ENCODE results near the gene EIF3L.

The EIF3L gene

DNA sequence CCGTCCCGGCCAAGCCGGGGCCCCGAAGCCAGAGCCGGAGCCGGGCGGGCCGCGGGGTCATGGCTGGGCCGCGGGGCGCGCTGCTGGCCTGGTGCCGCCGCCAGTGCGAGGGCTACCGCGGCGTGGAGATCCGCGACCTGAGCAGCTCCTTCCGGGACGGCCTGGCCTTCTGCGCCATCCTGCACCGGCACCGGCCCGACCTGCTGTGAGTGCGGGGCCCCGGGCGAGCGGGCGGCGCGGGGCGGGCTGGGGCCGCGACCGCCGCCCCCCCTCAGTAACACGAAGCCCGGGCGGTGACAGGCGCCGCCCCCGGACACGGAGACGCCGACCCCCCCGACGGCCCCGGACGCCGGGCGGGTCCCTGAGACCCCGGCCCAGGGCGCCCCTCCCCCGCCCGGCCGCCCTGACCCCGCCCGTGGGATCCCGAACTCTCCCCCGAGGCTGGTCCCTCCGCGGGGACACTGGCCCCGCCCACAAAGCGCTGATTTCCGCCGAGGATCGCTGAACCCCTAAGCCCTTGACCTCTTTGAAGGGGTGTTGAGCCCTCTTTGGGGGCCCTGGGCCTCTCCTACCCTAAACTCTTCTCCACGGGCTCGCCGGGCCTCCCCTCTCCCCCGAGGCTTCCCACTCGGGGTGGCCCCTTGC is 57.3 kb downstream of the EIF3L start:
- no peak for DNase-seq

DNA sequence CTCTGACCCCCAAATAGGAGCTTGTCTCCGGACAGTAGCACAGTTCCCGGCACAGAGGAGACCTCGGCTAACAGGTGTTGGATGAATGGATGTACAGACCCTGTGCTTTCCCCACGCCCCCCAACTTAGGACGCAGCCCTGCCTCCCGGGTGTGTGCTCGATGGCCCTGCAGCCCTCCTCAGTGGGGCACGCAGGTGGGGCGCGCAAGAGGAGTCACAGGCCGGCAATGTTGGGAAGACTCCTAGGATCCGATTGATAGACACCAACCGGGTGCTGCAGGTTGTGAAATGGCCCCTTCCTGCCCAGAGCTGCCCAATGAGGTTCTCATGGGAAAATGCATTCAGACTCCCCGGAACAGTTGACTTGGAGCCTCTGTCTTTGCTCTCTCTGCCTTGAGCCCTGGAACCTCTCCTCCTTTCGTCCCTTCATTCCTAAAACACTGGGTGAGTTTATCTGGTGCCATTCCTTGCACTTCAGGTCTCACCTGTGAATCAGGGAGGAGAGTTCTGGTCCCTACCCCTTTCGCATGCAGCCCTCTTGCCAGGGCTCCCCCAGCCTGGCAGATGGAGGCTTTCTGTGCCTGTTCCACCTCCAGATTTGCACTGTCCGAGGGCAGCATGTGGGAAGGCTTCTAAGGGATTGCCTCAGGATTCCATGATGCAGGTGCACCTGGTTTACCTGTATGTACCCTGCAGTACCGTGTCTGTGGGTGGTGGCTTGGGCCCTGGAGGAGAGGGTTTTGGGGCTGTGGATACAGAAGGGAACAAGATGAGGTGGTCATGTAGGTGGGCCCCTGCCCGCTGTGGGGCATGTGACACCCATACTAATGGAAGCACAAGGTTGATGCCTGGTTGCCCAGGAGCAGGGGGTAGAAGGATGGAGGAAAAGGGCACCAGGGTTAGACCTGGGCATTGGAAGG is 58.1 kb downstream of the EIF3L start:
- no peak for DNase-seq

DNA sequence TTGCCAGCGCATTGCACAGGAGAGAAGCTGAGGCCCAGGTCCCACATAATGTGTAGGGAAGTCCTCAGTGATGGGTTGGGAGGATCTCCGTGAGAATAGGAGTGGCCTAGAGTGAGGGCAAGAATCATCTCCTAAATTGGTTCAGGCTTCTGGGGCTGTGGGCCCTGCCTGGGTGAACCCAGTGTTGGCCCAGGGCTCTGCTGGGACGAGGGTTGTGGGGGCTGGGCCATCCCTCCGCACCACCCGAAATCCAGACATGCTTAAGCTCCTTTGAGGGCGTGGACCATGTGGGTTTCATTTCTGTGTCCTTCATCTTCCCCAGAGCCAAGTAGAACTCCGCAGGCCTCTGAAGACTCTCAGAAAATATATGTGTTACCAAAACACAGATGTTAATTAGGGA is 60.5 kb downstream of the EIF3L start:
- no peak for DNase-seq

DNA sequence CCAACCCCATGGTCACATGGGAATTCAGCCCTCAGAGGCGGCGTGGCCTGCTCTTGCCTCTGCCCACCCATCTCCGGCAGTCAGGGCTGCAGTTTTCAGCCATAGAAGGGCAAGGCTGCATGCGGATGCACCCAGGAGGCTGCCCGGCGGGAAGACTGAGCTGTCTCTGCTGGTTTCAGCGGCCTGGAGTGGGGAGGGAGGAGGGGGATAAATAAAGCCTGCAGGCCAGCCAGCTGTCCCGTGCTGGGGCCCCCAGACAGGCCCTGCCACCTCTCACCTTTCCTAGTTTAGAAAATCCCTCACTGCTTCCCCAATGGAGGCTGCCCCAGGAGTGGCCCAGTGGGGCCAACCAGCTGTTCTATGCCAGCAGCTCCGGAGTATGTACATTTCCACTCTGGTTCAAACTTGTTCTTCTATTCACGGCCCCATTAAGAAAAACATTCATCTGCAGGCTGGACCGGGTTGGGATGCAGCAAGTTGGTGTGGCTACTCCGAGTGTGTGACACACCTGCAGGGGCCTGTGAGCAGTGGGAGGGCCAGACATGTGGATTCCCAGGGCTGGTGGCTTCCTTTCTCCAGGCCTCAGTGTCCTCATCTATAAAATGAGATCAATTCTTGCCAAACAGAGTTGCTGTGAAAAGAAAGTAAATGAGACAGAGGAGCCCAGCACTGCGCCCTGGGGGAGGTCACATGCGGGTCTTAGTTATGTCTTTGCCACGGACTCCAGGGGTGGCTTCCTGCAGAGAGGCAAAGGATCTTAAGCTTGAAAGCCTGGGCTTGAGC is 61.9 kb downstream of the EIF3L start:
- DNase-seq: no peak

DNA sequence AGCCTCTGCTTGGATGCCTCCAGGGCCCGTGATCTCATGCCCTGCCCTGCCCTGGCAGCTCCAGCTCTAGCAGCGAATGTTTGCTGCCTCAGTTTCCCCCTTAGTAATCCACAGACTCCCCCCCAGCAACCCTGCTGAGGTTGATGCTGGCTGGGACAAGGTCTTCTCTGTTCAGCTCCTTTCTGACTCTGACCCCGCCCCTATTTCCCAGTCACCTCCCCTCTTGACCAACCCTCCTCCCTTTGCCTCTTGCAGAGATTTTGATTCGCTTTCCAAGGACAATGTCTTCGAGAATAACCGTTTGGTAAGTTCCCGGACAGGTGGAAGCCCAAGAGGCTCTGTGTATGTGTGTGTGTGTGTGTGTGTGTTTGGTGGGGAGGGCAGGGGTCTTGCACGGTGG is 62.5 kb downstream of the EIF3L start:
- no peak for DNase-seq

DNA sequence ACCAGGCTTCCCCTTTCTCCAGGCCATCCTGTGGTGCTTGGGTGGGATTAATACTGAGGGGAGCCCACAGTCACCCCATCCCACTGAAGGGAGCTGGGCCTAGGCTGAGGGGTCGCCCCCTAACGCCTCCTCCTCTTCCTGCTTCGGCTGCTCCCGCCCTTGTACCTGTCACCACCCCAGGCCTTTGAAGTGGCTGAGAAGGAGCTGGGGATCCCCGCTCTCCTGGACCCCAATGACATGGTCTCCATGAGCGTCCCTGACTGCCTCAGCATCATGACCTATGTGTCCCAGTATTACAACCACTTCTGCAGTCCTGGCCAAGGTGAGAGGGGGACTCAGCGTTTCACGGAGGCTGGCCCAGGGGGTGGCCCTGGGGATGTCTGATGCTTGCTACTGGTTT is 63.0 kb downstream of the EIF3L start:
- no peak for DNase-seq

DNA sequence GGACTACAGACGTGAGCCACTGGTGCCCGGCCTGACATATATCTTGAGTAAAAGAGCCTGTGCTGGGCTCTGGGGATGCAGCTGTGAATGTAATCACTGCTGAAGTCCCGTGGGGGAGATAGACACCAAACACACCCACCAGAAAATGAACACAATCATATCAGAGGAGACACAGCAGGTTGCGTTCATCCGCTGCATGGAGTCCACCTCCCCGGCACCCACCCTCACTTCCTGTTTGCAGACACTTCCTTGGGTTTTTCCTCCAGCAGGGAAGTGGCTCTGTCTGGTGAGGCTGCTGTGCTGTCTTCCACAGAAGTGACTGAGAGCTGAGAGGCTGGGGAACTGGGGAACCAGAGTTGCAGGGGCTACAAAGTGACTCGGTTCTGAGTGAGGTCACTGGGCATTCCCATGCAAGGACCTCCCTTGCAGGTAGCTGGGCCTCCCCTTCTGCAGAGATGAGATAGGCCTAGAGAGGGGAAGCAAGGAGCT is 64.1 kb downstream of the EIF3L start:
- no peak for DNase-seq

DNA sequence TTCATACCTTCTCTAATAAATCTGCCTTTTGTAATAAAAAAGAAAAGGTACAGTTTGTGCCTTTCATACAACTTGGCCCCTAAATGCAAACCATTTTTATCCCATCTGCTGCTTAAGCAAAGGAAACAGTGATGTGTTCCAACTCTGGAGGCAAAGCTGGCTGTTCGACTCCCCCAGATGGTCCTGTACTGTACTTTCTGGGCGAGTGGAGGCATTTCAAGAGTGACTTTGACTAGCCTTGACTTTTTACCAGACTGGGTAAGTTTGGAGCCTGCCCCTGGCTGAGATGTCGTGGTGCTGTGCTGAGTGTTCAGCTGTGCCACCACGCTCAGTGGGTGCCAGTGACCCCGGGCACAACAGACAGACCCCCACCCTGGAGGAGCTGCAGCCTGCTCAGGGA is 67.1 kb downstream of the EIF3L start:
- DNase-seq: no peak

DNA sequence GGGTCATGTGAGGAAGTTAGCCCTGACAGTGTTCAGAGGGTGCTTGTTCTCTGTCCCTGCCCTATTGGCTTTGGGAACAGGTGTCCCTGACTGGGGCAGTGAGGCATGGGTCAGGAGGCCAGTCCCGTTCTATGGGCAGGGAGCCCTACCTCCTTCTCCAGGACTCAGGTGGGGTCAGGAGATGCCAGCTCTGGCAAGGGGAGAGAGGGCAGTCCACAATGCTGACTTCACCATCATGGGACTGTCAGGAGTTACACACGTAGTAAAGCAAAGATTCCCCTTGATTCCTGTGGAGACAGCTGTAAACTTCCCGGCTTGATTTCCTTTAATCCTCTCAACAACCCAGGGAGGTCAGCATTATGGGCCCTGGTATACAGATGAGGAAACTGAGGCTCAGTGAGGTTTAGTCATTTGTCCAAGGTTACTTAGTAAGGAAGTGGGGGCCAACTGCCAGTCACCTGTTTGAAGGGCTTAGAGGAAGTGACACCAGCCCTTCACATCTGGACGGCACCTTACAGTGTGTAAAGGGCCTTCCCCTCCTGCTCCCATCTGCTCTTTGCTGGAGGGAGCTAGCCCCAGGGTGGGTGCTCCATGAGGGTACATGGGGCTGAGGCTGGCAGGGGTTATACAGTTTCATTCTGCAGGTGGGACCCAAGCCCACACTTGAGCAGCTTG is 68.8 kb downstream of the EIF3L start:
- DNase-seq: no peak

DNA sequence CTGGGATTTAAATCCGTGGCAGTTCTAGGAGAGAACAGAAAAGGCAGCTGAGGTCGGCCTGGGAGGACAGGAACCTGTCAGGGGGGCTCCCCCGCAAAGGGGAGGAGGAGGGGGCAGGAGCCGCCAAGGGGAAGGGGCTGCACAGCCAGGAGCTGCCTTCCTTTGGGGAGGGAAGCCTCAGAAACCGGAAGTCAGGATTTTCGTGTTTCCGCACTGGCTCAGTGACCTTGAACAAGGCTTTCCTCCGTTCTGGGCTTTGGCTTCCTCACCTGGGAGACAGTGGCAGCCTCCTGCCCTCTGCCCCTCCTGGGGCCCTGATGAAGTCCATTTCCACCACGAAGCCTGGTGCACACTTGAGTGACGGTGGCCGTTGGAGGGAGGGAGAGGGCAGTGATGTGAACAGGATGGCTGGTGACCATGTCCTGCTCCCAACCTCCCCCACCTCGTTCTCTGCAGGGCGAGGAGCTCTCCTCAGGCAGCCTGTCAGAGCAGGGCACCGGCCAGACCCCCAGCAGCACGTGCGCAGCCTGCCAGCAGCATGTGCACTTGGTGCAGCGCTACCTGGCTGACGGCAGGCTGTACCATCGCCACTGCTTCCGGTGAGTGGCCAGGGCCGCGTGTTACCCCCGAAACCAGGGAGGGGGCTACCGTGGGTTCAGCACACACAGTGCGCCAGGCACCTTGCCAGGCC is 69.5 kb downstream of the EIF3L start:
- no peak for DNase-seq

DNA sequence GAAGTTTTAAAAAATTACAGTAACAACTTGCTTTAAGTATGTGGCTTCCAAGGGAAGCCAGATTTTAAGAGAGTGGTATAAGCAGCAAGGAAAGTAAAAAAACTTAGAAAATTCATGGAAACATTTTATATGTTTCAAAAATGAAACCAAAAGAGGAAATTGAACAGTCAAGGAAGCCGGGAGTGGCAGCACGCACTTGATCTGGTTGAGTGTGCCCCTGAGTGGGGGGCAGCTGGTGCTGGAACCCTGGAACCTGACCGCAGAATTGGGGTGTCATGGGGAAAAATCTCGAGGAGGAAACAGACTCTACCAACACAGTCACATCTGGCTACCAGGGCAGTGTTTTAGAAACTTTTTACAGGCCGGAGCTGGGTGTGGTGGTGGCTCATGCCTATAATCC is 70.9 kb downstream of the EIF3L start:
- DNase-seq: no peak

DNA sequence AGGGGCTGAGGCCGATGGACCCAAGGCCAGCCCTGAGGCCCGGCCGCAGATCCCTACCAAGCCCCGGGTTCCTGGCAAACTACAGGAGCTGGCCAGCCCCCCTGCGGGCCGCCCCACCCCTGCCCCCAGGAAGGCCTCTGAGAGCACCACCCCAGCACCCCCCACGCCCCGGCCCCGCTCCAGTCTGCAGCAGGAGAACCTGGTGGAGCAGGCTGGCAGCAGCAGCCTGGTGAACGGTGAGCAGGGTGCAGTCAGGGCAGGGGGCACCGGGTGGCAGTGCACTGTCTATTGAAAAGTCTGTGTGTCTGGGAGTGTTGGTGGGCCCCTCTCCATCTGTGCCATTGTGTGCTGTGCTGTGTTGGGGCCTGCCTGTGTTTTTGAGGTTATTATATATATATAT is 73.0 kb downstream of the EIF3L start:
- no peak for DNase-seq

DNA sequence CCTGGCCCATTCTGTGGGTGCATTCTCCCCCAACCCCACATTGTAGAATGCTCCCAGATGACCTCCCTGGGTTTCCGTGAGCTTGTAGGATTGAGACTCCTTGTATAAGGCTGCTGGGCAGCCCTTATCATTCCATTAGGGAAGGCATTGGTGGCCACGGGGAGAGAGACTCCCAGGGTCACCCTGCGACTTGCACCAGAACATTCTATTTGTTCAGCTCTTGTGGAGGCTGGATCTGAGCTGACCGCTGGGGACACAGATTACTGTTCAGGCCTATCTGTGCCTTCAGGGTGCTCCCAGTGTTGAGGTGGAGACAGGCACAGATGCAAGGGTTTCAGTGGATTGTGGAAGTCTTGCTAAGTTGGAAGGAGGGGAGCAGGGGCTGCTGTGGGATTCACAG is 74.7 kb downstream of the EIF3L start:
- no peak for DNase-seq

DNA sequence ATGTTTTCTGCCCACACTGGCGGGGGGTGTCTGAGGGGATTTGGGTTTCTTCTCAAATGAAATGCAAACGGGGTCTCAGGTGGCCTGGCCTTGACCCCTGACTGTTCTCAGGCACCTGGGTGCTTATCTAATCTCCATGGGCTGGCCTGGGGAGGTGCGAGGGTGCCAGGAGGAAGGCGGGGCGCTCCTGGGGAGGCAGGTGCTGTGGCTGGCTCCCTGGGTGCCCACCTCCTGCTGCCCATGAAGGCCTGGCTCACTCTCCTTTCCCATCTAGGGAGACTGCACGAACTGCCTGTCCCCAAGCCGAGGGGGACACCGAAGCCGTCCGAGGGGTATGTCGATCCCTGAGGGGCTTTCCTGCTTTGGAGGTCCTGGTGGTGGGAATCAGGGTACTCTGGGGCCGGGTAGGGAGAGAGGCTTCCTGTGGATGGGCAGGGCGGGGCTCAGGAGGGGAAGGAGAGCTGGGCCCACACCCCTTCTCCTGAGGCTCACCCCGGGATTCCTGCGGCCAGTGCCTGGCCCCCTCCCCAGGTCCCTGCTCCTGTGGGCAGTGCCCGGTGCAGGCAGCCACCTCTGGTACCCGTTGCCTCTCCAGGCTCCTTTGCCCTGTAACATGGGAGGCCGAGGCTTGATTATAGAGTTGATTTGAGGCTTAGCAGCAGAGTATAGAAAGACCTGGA is 75.3 kb downstream of the EIF3L start:
- DNase-seq: no peak

DNA sequence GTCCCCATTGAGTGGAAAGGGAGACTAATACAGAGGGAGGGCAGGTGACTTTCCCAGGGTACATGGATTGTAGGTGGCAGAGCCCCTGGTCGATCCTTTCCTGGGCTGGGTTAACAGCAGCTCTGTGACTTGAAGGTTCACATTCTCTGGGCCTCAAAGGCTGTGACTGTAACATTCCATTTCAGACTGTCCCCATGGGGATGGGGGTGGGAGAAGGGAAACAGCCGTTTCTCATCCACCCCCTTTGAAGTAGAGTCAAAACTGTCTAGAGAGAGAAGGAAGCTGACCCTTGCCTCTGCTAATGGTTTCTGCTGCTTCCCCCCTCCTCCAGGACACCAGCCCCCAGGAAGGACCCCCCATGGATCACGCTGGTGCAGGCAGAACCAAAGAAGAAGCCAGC is 76.1 kb downstream of the EIF3L start:
- no peak for DNase-seq

DNA sequence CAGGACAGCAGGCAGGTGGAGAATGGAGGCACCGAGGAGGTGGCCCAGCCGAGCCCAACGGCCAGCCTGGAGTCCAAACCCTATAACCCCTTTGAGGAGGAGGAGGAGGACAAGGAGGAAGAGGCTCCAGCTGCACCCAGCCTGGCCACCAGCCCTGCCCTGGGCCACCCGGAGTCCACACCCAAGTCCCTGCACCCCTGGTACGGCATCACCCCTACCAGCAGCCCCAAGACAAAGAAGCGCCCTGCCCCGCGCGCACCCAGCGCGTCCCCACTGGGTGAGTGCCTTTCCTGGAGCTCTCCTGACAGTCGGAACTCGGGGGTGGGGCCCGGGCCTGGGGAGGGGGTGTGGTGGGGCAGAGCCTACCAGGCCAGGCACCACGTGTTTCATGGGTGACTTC is 76.5 kb downstream of the EIF3L start:
- DNase-seq: no peak

DNA sequence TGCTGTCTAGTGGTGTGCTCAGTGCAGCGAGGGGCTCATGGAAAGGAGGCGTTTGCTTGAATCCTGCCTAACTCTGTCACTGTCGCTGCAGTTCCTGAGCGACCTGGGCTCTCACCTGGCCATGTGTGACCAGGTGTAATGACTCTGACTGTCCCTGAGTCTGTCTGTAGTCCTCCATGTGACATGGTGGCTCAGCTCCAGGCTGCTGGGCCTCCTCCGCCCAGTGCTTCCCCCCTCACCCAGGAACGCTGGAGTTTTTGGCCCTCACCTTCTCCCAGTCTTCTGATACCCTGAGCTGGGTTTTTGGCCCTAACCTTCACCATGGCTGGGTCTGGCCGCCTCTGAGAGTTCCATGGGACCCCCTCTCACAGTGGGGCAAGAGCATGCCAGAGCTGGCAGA is 77.1 kb downstream of the EIF3L start:
- DNase-seq: no peak

DNA sequence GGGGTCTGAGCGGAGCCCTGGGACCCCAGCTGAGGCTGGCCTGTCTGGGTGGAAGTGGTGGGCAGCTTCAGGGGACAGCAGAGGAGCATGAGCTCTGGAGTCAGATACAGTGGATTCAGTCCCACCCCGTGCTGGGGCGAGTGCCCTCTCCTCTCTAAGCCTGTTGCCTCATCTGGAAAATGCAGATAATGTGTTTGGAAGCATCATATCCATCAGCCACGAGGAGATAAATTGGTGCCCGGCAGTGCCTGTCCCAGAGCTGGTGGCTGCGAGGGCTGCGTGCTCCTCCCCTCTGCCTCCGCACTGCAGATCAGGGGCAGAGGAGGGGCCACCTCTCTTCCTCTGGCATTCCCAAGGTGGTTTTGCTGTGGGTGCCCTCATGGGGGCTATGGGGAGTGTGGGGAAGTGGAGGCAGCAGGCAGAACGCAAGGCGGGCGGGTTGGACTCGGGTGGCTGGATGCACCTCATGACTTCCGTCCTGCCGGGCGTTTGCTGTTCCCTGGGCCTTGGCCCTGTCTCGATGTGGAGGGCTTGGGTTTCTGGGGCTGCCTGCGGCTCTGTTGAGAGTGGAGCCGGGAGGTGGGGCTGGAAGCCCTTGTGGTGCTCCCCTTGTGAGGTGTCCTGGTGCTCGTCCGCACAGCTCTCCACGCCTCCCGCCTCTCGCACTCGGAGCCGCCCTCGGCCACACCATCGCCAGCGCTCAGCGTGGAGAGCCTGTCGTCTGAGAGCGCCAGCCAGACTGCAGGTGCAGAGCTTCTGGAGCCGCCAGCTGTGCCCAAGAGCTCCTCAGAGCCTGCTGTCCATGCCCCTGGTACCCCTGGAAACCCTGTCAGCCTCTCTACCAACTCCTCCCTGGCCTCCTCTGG is 77.8 kb downstream of the EIF3L start:
- no peak for DNase-seq

DNA sequence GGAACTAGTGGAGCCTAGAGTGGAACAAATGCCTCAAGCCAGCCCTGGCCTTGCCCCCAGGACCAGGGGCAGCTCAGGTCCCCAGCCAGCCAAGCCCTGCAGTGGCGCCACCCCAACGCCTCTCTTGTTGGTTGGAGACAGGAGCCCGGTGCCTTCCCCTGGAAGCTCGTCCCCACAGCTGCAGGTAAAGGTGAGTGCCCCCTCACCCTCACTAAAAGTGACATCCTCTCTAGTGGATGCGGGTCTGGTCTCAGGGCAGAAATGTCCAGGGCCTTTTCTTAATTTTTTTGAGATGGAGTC is 78.4 kb downstream of the EIF3L start:
- no peak for DNase-seq

DNA sequence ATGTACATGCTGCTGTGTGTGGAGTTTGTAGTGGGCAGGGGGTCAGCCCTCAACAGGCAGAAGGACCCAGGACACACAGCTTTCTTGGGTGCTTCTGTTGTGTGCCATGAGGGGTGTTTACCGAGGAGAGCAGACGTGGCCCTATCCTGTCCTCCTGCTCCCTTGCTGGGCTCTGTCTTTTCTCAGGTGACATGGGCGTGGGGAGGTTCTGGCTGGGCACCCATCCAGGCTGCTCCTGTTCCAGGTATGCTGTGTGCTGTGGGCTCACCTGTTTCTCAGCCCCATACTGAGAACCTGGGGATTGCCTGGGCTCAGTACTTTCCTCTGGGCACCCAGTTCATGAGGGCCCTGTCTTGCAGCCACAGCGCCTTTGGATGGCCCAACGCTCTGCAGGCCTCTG is 80.2 kb downstream of the EIF3L start:
- DNase-seq: no peak
